Stimulated activated CD8-positive, alpha-beta memory T cell treated with anti-CD3 and anti-CD28 coated beads, Interleukin-15, amount 100 ng/mL, for 24 hours (primary cell): Measurements from ENCODE around the gene PCGF3.
"Not testable (repeated sequence)": the region's sequence is repeated elsewhere in the genome, so short reads cannot be mapped to it uniquely, and the experiment has no call there.

ENCODE experiments used
- DNase-seq: peaks from one replicate; pipeline ENCODE4 v3.0.0-alpha.2; 2020; ENCODE audit warnings: low read depth

The PCGF3 gene

GRCh38 chr4:704198-704891 lies 1.3 kb upstream of the PCGF3 start:
- DNase-seq: no peak

- DNase-seq: no peak
Measured at GRCh38 chr4:704971-705277, 708 bp upstream of the PCGF3 start.

GRCh38 chr4:706083-706633 lies 526 bp downstream of the PCGF3 start:
- not testable (repeated sequence) for DNase-seq

DNA sequence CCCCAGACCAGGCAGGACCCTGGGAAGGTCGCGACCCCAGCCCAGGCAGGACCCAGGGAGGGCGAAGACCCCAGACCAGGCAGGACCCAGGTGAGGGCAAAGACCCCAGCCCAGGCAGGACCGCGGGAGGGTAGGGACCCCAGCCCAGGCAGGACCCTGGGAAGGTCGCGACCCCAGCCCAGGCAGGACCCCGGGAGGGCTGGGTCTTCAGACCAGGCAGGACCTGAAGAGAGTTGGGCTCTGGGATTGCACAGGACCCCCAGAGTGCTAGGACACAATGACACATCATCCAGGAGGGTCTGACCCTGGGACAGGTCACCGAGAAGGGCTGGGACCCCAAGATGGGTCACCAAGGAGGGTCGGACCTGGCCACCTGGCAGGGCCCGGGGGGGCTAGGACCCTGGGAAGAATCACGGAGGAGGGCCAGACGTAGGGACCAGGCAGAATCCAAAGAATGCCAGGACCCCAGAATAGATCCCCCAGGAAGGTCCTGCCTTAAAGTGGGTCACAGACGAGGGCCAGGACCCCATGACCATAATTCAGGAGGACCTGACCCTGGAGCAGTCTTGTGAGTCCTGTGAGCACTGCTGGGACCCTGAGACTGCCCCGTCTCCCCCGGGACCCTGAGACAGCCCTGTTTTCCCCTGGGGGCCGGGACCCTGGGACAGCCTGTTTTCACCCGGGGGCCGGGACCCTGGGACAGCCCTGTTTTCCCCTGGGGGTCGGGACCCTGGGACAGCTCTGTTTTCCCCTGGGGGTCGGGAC lies 1.4 kb downstream of the PCGF3 start:
- no peak for DNase-seq

GRCh38 chr4:707929-708630 lies 2.4 kb downstream of the PCGF3 start:
- DNase-seq: no peak

DNA sequence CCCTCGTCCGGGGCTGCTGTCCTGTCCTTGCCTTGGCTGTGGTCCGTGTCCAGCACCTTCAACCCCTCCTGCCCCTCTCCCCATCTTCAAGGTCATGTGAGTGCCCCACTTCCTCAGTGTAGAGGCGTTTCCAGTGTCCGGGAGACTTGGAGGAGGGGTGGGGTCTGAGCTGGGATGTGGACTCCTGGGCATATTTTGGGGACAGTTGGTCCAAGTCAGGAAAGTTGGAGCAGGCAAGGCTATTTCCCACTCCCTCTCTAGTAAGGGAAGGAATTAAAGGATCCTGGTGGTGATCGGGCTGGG lies 3.0 kb downstream of the PCGF3 start:
- DNase-seq: no peak

GRCh38 chr4:709348-709747 lies 3.7 kb downstream of the PCGF3 start:
- DNase-seq: no peak

GRCh38 chr4:710116-710515 lies 4.5 kb downstream of the PCGF3 start:
- DNase-seq: no peak

DNA sequence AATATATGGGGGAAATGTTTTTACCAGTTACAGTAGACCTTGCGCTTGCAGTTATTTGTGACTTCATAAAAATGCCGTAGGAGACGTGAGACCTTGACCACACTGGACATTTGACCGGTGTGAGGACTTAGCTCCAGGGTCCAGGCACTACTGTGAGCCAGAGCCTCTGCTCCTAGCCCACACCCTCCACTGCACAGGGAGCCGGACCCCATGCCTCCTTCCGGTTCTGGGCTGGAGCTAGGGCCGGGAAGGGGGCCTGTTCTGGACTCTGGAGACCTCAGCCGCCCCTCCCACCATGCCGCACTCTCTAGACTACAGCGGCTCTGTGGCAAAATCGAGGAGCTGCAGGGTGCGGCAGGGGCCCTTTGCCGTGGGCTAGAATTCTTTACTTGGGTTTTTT lies 5.3 kb downstream of the PCGF3 start:
- DNase-seq: no peak

DNA sequence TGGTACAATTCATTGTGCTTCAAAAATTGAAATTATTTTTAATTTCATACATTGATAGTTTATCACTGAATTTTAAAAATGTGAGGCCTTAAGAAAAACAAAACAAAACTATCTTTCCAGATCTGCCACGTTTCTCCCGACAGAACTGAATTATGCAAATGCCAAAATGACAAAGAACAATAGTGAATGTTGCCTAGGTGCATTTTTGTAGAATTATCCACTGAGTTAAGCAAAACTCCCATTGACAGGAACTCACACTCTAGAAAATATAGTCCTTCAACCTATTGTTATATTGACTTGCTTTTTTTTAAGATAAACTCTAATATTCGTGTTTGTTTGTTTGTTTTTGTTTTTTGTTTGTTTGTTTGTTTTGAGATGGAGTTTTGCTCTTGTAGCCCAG lies 6.5 kb downstream of the PCGF3 start:
- DNase-seq: no peak

GRCh38 chr4:712916-713632 lies 7.4 kb downstream of the PCGF3 start:
- no peak for DNase-seq

GRCh38 chr4:714087-714486 lies 8.5 kb downstream of the PCGF3 start:
- no peak for DNase-seq

- DNase-seq: no peak
Measured at GRCh38 chr4:717601-718320, 12.1 kb downstream of the PCGF3 start.

- DNase-seq: no peak
Measured at GRCh38 chr4:718460-718859, 12.8 kb downstream of the PCGF3 start.

- no peak for DNase-seq
Measured at GRCh38 chr4:720111-720860, 14.7 kb downstream of the PCGF3 start.

DNA sequence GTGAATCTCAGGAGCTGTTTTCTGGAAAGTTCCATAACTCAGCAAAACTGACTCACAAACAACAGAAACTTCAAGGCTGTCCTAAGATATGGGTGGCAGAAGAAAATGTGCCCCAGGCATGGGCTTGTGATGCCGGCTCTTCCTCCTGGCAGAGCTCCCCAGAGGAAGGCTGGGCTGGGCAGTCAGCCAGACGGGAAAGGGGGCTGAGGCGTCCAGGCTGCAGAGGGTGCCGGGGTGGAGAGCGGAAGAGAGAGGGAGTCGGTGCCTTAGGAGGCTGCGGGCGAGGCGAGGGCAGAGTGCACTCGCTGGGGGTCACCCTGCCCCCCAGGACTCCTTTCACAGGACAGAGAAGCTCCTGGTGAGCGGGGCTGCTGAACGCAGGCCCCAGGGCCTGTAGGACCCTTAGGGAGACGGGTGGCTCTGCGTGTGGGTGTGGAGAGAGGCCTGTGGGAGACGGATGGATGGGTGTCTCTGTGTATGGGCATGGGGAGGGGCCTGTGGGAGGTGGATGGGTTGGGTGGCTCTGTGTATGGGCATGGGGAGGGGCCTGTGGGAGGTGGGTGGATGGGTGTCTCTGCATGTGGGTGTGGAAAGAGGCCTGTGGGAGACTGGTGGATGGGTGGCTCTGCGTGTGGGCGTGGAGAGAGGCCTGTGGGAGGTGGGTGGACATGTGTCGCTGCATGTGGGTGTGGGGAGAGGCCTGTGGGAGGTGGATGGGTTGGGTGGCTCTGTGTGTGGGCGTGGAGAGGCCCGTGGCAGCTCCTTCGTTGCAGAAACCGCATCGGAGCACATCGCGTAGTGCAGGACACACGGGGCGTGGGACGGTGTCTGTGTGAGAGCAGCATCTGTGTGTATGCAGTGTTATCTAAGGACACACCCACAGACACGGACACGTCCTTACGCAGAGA lies 15.9 kb downstream of the PCGF3 start:
- DNase-seq: no peak

GRCh38 chr4:722169-722725 lies 16.6 kb downstream of the PCGF3 start:
- no peak for DNase-seq

DNA sequence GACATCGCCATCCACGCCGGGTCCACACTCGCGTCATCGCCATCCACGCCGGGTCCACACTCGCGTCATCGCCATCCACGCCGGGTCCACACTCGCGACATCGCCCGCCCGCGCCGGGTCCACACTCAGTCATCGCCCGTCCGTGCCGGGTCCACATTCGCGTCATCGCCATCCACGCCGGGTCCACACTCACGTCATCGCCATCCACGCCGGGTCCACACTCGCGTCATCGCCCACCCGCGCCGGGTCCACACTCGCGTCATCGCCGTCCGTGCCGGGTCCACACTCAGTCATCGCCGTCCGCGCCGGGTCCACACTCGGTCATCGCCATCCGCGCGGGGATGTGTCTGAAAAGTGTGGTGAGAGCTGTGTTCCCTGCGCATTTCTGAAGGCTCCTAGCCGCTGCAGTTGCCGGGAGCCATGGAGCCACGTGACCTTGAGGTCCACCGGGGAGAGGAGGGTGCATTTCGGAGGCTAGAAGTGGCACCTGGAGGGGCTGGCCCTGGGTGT lies 17.3 kb downstream of the PCGF3 start:
- DNase-seq: no peak

GRCh38 chr4:723751-724530 lies 18.3 kb downstream of the PCGF3 start:
- DNase-seq: no peak
